NCI-H2029 (cell line): ENCODE measurements around the gene VN1R4.
"Not testable (repeated sequence)": the region's sequence is repeated elsewhere in the genome, so short reads cannot be mapped to it uniquely, and the experiment has no call there.

Source experiments
- DNase-seq: peaks from one replicate; lab custom pipeline; 2025; lab: John Stamatoyannopoulos, UW

The VN1R4 gene

GRCh38 chr19:53267623-53268022 lies at the start of gene VN1R4:
TSS of gene VN1R4 (minus strand) at chr19:53267723. CDS start at chr19:53267665, 58 bp downstream.
- not testable (repeated sequence) for DNase-seq

DNA sequence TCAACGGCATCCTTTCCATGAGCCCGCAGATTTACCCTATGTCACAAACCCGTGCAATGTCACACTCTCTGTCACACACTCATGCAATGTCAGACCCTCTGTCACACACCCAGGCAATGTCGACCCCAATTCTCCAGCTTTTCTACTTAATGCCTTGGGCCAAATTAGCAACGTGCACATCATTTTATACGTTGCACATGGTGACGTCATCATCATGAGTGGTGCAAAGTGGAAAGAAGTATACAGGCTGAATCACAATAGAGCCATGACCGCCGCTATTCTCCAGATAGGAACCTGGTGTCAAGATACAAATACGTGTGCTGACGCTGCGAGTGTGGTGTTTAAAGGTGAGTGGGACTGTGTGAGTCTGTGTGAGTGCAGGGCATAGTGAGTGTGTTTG lies 44.4 kb upstream of the VN1R4 start:
- no peak for DNase-seq

- no peak for DNase-seq
Measured at GRCh38 chr19:53311044-53311443, 43.5 kb upstream of the VN1R4 start.

GRCh38 chr19:53308339-53308811 lies 40.9 kb upstream of the VN1R4 start:
- DNase-seq = no peak

DNA sequence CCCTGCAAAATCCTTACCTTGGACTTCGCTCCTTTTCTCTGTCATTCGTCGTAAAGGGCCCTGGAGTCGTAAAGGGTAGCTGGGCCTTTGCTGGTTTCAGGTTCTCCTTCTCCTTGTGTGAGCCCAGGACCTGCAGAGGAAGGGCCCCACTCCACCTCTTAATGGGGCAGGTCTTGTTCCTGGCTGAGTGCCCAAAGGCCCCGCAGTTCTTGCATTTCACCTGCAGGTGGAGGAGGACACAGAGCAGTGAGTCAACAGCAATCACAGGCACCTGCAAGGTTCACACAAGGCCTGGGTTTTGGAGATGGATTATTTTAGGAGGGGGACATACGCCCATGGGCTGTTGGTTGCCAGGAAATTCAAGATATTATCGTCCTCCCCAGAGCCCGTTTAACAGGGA lies 33.8 kb upstream of the VN1R4 start:
- not testable (repeated sequence) for DNase-seq

GRCh38 chr19:53294786-53295441 lies 27.4 kb upstream of the VN1R4 start:
- no peak for DNase-seq

DNA sequence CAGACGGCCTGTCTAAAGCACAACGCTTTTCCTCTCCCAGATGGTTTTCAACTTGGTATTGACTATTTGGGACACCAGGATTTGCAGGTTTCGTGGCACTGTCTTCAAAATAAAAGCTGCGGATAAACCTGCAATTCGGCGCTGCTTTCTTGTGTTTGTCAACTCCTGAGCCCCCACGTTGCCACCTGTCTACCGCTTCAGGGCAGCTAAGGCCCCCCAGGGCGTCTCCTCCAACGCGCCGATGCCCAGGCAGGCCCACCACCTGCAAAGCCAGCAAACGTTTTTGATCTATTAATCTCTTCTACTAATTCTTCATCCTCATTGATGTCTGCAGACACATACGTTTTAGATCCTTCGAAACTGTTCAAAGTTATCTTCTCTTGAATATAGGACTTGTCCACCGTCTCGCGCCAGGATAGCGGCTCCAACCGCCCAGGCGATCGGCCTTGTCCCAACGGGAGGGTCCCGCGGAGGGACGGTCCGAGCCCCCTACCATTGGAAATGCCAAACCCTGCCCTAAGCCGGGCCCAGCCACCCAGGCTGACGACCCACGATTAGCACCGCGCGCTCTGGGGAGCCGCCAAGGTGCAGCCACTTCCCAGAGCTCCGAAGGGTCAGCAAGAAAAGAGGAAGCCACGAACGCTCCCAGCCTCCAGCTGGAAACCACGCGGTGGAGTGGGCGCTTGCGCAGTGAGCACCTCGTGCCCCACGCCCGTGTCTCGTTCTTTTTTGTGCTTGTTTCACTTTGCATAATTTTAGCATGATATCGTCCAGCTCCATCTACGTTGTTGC lies 23.4 kb upstream of the VN1R4 start:
- no peak for DNase-seq

DNA sequence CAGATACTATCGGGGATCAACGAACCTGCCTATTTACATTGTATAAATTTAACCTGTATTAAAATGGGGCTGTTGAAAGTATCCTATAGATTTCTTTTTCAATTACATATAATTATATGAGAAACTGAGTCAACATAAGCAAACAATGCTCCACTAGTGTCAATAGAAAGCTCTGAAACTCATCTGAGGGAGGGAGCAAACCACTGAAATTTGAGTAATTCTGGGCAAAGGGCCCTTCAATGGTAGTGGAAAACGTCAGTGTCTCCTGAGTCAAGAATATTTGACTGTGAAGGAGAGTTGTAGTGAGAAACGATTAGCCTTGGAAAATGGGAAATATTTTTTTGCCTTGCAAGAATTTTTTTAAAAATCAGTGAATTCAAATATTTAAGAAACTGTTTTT lies 17.6 kb upstream of the VN1R4 start:
- no peak for DNase-seq

- not testable (repeated sequence) for DNase-seq
Measured at GRCh38 chr19:53281947-53282346, 14.4 kb upstream of the VN1R4 start.

- DNase-seq = no peak
Measured at GRCh38 chr19:53275480-53275879, 8.0 kb upstream of the VN1R4 start.

GRCh38 chr19:53272044-53272443 lies 4.5 kb upstream of the VN1R4 start:
- no peak for DNase-seq

DNA sequence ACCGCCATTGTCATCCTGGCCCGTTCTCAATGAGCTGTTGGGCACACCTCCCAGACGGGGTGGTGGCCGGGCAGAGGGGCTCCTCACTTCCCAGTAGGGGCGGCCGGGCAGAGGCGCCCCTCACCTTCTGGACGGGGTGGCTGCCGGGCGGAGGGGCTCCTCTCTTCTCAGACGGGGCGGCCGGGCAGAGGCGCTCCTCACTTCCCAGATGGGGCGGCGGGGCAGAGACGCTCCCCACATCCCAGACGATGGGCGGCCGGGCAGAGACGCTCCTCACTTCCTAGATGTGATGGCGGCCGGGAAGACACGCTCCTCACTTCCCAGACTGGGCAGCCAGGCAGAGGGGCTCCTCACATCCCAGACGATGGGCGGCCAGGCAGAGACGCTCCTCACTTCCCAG lies 2.3 kb upstream of the VN1R4 start:
- DNase-seq = not testable (repeated sequence)

DNA sequence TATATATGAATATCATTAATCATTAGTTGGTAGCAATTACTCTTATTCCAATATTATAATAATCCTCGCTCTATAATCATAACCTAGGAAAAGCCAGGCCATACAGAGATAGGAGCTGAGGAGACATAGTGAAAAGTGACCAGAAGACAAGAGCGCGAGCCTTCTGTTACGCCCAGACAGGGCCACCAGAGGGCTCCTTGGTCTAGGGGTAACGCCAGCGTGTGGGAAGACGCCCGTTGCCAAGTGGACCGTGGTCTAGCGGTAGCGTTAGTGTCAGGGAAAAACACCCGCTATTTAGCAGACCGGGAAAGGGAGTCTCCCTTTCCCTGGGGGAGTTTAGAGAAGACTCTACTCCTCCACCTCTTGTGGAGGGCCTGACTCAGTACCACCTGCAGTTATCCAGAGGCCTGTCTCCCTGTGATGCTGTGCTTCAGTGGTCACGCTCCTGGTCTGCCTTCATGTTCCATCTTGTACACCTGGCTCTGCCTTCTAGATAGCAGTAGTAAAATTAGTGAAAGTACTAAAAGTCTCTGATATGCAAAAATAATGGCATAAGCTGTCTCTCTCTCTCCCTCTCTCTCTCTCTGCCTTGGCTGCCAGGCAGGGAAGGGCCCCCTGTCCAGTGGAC lies 9.7 kb downstream of the VN1R4 start, which contains the start of gene VN1R2:
VN1R2 (plus strand) TSS at position 578 of the 628 bp plus-strand sequence. CDS start 84 bp downstream, outside the sequence.
- DNase-seq = not testable (repeated sequence)

- DNase-seq = no peak
Measured at GRCh38 chr19:53254411-53255341, 12.8 kb downstream of the VN1R4 start, which contains the start of gene ZNF677. TSS of gene ZNF677 (minus strand) at chr19:53254873. CDS start at chr19:53251550, 3,323 bp downstream.

GRCh38 chr19:53246498-53246897 lies 21.0 kb downstream of the VN1R4 start:
- no peak for DNase-seq

- DNase-seq = no peak
Measured at GRCh38 chr19:53237114-53237777, 30.3 kb downstream of the VN1R4 start.

- no peak for DNase-seq
Measured at GRCh38 chr19:53224606-53225005, 42.9 kb downstream of the VN1R4 start.

DNA sequence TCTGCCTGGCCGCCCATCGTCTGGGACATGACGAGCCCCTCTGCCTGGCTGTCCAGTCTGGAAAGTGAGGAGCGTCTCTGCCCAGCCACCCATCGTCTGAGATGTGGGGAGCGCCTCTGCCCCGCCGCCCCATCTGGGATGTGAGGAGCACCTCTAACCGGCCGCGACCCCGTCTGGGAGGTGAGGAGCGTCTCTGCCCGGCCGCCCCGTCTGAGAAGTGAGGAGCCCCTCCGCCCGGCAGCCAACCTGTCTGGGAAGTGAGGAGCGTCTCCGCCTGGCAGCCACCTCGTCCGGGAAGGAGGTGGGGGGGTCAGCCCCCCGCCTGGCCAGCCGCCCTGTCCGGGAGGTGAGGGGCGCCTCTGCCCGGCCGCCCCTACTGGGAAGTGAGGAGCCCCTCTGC lies 44.8 kb downstream of the VN1R4 start:
- DNase-seq = not testable (repeated sequence)
